K562 (cell line): ENCODE data around the gene BAD. TPM values are rescaled to one million over a fixed set of nuclear protein-coding genes. Genes with fewer than 3 reads are reported as not detected.

Experiments
- AFF4 ChIP-seq: sonication (generic); formaldehyde crosslinking; IDR thresholded peaks from 2 replicates; pipeline ENCODE4 v1.8.0; 2023; ENCODE audit warnings: mild to moderate bottlenecking, missing genetic modification reagents
- CTCF ChIP-seq, 3 experiments: IDR thresholded peaks in 2 of 3; conservative IDR thresholded peaks in 1 of 3; 2 replicates each; pipeline ENCODE4 v1.5.1; 2011 to 2012; ENCODE audit warnings: low read length in 3 of 3, mild to moderate bottlenecking in 3 of 3, control low read depth in 2 of 3, improper control_type of control experiment in 1 of 3, inconsistent platforms in 1 of 3, low read depth in 1 of 3, mixed read lengths in 1 of 3, moderate library complexity in 1 of 3; ENCODE audit not compliant: insufficient read depth in 2 of 3
- FOXJ2 ChIP-seq: fragments of 200-800 bp; sonication (Bioruptor generic); IDR thresholded peaks from 2 replicates; pipeline ENCODE4 v1.6.1; 2016; ENCODE audit warnings: missing genetic modification characterization, missing compliant biosample characterization
- TFAP4 ChIP-seq: sonication (generic); formaldehyde crosslinking; IDR thresholded peaks from 2 replicates; pipeline ENCODE4 v1.8.0; 2022; ENCODE audit warnings: missing genetic modification reagents, mild to moderate bottlenecking, moderate library complexity, borderline replicate concordance
- ZNF232 ChIP-seq: sonication (generic); formaldehyde crosslinking; IDR thresholded peaks from 2 replicates; pipeline ENCODE4 v1.8.0; 2022; ENCODE audit warnings: mild to moderate bottlenecking, missing genetic modification reagents
- ZNF280A ChIP-seq: fragments of 450-650 bp; IDR thresholded peaks from 2 replicates; pipeline ENCODE4 v1.6.1; 2018; ENCODE audit warnings: mild to moderate bottlenecking, low read depth; ENCODE audit not compliant: partially characterized antibody
- polyA plus RNA-seq, 8 experiments: library from polyadenylated mRNA; depleted of rRNA in 4 of 8; stranded (reverse) in 5 of 8; unstranded in 3 of 8; fragments of >200 nt; fragmentation: Nextera tagmentation in 2 of 8; fragmentation: Illumina TruSeq in 1 of 8; extraction: Ambion mirVana in 2 of 8; extraction: Trizol in 1 of 8; gene quantifications; 2 replicates each; pipeline versions ENCODE4 v1.2.1 to v1.2.3, GENCODE V29; 2011 to 2014; ENCODE audit warnings: inconsistent platforms in 1 of 8, missing spikeins in 1 of 8
- total RNA-seq, 7 experiments: library from RNA; depleted of rRNA in 6 of 7; stranded (reverse); fragments of >200 nt in 6 of 7; fragmentation: Illumina TruSeq in 2 of 7; extraction: Trizol in 2 of 7; gene quantifications; 2 replicates each; pipeline versions ENCODE4 v1.2.1 to v1.2.3, GENCODE V29; 2011 to 2021; ENCODE audit warnings: low replicate concordance in 1 of 7

Gene BAD
- total and polyA plus RNA-seq, 9 of the 15 experiments (the other 6 are each of a cell fraction or from before 2014, with no cell fraction given): 0.61 to 45.6 (median 11.8) TPM

GRCh38 chr11:64316672-64317324 is 32.3 kb upstream of the BAD start (continued):
- TF ChIP-seq AFF4 (CRISPR knock-in tag) (no peak; the same call in 1 of the 2 replicates), ZNF232 (CRISPR knock-in tag) (no peak), ZNF280A (no peak), TFAP4 (CRISPR knock-in tag) (peak; percentile 51; the same call in 1 of the 2 replicates), CTCF (IDR thresholded peaks at IDR 0.05 in 2 of 3, conservative IDR thresholded peaks at IDR 0.05 in 1 of 3; ENCODE audit: insufficient read depth in 2 of 3, low read depth in 1 of 3, low read length in 3 of 3) (peak; percentile 29 to 48 (median 38); a peak in 4 of 6 replicates), FOXJ2 (tag) (no peak)
